SIG-M5 (cell line): ENCODE measurements around the gene TBC1D24.
"Not testable (repeated sequence)": the region's sequence is repeated elsewhere in the genome, so short reads cannot be mapped to it uniquely, and the experiment has no call there.

Experiments used
- DNase-seq: peaks from one replicate; lab custom pipeline; 2025; lab: John Stamatoyannopoulos, UW

The TBC1D24 gene

GRCh38 chr16:2468725-2469398 lies 6.1 kb upstream of the TBC1D24 start:
- DNase-seq: no peak

DNA sequence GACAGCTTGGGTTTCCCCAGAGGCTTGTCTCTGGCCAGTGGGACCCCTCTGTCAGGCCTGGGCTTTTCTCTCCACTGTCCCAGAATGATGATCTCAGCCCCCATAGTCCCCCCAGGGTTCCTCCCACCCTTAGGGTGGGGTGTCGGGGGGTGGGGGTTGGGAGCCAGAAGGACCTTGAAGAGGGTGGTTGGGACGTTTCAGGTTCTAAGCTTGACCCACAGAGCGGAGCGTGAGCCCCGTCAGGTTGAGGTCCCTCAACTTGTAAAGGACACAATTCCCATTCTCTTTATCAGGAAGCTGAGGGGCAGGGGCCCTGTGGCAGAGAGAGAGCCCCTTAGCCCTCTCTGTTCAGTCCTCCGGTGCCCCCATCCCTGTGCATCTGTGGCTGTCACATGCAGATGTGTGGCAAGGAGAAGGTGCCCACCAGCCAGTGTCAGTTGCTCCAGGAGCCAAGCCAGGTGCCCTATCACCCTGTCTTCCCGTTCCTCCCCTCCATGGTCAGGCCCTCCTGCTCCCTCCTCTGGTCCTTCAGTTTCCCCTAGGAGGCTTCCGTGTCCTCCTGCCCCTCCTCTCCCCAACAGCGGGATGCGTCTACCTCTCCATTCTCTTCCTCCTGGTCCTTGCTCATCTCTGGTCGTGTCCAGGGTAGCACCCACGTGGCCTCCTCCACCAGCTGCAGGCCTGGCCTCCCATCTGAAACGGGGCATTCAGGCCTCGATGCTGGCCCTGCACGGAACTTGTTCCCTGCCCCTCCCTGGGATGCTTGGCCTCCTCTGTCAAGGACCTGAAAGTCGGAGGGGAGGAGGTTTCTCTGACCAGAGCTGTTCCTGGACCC lies 5.3 kb upstream of the TBC1D24 start:
- DNase-seq: no peak

GRCh38 chr16:2470234-2470601 lies 4.7 kb upstream of the TBC1D24 start:
- DNase-seq: no peak

- no peak for DNase-seq
These were observed 4.3 kb upstream of the TBC1D24 start for GRCh38 chr16:2470603-2471015.

DNA sequence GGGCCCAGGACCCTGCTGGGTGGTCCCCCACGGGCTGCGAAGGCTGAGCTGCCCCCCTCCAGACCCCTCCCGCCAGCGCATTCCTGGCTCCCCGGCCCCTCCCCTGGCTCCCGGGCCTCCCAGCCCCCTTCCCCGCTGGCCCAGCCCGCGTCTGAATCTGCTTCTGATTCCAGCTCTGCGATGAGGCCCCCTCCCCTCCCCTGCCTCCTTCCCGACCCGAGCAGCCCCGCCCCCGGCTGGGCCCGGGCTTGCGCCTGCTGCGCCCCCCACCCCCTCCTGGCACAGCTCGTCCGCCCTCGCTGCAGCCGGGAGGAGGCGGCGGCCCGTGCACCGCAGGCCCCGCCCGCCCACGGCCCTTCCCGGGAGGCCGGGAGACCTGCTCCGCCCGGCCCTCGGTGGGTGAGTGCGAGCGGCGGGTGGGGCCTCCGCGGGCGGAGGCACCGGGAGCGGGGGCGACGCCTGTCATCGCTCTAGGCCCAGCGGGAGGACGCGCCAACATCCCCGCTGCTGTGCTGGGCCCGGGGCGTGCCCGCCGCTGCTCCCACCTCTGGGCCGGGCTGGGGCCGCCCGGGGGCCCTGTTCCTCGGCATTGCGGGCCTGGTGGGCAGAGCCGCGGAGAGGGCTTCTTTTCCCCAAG lies 3.8 kb upstream of the TBC1D24 start, which contains the start of gene NTN3:
Gene NTN3 (plus strand): TSS at position 282 of the 637 bp plus-strand sequence. CDS start 405 bp downstream, outside the sequence.
- no peak for DNase-seq

DNA sequence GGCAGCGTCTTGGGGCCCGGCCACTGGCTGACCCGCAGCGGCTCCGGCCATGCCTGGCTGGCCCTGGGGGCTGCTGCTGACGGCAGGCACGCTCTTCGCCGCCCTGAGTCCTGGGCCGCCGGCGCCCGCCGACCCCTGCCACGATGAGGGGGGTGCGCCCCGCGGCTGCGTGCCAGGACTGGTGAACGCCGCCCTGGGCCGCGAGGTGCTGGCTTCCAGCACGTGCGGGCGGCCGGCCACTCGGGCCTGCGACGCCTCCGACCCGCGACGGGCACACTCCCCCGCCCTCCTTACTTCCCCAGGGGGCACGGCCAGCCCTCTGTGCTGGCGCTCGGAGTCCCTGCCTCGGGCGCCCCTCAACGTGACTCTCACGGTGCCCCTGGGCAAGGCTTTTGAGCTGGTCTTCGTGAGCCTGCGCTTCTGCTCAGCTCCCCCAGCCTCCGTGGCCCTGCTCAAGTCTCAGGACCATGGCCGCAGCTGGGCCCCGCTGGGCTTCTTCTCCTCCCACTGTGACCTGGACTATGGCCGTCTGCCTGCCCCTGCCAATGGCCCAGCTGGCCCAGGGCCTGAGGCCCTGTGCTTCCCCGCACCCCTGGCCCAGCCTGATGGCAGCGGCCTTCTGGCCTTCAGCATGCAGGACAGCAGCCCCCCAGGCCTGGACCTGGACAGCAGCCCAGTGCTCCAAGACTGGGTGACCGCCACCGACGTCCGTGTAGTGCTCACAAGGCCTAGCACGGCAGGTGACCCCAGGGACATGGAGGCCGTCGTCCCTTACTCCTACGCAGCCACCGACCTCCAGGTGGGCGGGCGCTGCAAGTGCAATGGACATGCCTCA lies 3.1 kb upstream of the TBC1D24 start:
- no peak for DNase-seq

- no peak for DNase-seq
These were observed 2.5 kb upstream of the TBC1D24 start for GRCh38 chr16:2472488-2472864.

- no peak for DNase-seq
These were observed 2.0 kb upstream of the TBC1D24 start for GRCh38 chr16:2472885-2473445.

DNA sequence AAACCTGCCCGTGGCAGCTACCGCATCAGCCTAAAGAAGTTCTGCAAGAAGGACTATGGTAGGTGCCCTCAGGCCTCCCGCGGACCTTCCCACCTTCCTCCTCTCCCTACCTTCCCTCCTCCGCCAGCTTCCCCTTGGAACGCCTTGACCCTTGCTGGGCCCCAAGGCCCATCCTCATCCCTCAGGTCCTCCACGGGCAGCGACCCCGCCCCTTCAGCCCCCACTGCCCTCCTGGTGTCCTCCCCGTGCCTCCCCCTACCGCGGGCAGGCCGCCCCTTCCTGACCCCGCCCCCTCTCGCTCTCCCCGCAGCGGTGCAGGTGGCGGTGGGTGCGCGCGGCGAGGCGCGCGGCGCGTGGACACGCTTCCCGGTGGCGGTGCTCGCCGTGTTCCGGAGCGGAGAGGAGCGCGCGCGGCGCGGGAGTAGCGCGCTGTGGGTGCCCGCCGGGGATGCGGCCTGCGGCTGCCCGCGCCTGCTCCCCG lies 1.4 kb upstream of the TBC1D24 start:
- DNase-seq: no peak

DNA sequence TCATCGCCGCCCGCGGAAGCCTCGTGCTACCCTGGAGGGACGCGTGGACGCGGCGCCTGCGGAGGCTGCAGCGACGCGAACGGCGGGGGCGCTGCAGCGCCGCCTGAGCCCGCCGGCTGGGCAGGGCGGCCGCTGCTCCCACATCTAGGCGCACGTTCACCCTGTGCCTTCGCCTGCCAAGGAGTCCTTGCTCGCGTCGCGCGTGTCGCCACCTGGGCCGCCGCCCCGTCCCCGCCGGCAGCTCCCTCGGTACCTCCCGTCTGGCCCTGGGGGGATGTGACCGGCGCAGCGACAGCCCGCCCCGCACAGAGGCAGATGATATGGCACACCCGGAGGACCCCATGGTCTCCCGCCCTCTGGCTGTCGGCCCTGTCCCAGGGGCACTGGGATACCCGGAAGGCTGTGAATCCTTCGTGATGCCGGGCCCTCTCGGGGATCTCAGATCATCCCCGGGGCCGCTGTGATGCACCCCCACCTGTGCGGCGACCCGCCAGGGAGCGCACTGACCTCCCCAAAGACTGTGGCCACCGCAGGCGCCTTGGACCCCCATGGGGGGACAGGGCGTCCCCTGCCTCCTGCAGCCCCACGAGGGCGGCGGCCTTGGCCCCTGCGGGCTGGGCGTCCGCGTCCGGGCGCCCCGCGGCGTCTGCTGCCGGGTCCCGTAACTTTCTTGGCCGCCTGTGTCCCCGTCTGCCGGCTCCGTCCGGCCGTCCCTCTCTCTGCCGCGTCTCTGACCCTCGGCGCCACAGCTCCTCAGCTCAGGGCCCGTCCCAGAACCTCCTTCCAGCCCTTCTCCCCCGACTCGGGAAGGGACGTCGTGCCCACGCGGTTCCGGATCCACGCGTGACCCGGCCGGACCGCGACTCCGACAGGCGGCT lies 689 bp upstream of the TBC1D24 start:
- DNase-seq: no peak

GRCh38 chr16:2475413-2476344 lies 752 bp downstream of the TBC1D24 start:
- no peak for DNase-seq

DNA sequence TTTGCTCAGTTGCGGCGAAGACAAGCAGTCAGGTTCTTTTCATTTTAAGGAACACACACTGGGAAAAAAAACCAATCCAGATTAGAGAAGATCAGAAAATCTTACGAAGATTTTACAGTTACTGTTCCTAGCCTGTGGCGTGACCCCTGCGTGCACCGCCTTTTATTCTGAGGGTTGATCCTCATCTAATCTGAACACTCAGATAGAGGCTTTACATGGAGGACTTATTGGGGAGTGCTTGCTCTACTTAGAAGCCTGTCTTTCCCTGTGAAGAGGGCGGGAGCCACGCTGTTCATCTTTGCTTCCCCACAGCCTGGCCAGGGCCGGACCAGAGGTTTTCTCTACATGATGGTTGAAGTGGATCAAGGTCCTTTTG lies 1.4 kb downstream of the TBC1D24 start:
- DNase-seq: no peak

GRCh38 chr16:2476741-2477140 lies 1.8 kb downstream of the TBC1D24 start:
- no peak for DNase-seq

- no peak for DNase-seq
These were observed 2.4 kb downstream of the TBC1D24 start for GRCh38 chr16:2477327-2477726.

GRCh38 chr16:2478279-2478678 lies 3.4 kb downstream of the TBC1D24 start:
- no peak for DNase-seq

GRCh38 chr16:2479996-2480395 lies 5.1 kb downstream of the TBC1D24 start:
- DNase-seq: not testable (repeated sequence)

DNA sequence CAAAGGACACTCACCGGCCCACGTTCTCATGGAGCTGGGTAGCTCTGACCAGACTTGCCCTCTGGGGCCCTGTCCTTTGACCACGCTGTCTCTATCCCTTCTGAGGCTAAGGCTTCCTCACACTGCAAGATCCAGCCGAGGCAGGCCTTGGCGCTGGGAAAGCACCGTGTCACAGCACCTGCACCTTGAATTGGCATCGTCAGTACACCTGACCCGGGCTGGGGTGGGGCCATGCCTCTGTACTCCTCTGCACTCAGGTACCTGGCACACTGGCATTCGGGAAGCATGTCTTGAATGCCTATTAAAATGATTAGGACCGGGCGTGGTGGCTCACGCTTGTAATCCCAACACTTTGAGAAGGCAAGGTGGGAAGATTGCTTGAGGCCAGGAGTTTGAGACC lies 6.0 kb downstream of the TBC1D24 start:
- no peak for DNase-seq

DNA sequence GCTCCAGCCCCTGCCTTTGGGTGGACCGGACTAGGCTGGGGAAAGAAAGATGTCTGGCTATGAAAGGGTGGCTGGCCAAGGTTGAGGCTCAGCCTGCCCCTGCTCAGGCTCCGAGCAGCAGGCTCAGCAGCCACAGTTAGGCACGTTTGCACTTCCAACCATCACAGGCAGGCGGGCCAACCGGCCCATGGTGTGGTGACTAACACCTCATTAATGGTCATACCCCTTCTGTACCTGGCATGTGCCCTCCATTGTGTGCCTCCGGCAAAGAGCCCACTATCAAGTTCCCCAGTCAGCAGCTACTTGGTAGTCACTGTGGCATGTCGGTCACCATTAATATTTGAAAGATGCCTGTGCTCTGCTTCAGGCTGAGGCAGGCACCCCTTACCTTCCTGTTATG lies 6.7 kb downstream of the TBC1D24 start:
- DNase-seq: no peak

DNA sequence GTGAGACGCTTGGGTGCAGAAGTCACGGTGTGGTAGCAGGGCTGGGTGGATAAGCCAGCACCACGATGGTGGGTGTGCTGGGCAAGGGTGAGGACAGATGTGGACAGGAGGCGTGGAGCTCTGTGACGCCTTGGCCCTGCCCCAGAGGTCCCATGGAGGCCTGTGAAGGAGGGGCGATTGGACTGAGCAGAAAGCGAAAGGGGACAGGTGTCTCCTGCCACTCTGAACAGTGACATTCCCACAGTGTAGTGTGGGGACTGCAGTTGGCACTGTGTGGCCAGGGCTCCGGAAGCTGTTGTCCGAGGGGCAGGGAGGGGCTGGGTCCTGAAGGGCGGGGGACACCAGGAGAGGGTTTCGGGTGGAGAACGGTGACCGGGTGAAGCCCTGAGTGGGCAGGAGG lies 7.3 kb downstream of the TBC1D24 start:
- no peak for DNase-seq
